HG03095 (cell line): ENCODE results near the gene UFM1.
"Not testable (repeated sequence)": the region's sequence is repeated elsewhere in the genome, so short reads cannot be mapped to it uniquely, and the experiment has no call there.

Experiments used
- ATAC-seq: cut with Tn5 transposase; IDR thresholded peaks from one replicate; pipeline ENCODE4 v1.9.1; 2021; ENCODE audit warnings: moderate library complexity; ENCODE audit not compliant: unreplicated experiment

Gene UFM1

DNA sequence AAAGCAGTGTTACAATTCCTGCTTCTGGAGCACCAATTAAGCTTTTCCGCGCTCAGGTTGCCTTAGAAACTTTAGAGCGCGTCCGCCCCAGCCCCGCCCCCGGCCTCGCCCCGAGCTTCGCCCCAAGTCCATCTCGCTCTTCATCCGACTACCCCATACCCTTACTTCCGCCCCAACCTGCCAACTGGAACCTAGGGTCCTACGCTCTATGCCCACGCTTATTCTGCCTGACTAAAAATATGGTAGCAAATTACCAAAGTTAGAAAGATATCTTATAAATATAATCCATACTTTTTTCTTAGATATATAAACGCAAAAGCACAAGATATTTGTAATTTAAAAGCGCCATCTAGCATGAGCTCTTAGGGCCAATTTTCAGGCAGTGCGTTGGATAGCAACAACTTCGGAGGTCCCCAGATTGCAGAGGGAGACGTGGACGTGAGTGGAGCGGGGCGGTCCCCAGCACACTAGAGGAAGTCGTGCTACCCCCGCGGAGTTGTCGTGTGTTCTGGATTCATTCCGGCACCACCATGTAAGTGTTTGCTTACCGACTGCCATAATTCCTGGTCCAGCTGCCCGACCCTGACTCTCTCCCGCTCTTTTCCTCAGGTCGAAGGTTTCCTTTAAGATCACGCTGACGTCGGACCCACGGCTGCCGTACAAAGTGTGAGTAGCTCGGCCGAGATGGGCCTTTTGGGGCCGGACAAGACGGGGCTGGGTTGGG, at the start of gene UFM1:
UFM1 (plus strand) TSS at position 462 of the 724 bp plus-strand sequence; CDS start at position 531, 69 bp downstream.
- peak; percentile 96 for ATAC-seq

DNA sequence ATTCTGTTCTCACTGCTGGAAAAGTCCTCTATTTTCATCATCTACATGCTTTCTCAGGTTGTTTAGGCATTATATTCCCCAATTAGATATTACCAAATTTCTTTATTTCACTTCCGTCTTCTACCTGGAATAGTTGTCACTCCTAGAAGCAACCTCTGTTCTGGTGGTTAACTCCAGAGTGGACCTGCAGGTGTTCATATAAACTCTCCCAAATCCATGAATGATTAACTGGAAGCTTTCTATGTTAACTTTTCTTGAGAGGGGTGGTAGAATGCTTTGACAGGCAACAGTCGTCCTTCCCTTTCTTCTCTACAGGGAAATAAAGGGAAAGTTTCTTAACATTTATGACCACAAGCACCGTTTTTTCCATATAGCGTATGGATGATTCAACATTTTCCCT, 48.4 kb upstream of the UFM1 start:
- no peak for ATAC-seq

DNA sequence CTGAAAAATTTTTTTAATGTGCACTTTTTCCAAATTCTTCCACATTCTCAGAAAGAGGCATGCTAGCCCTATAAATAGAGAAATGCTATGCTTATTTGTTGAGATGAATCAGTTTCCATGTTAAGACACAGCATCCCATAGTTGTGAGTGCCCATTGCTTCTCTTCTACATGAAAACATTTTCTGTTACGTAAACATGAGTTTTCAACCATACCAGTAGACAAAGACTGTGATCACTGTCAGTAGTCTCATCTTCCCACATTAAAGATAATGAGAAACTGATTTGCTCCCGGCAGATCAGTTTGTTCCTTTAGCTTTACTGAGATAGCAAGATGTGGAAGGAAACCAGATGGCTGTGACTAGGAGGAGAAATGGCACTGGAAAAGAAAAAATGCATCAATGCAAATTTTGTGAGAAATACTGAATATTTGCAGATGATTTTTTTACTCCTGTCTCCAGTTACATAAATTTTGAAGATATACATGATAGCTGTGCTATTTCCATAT, 45.8 kb upstream of the UFM1 start:
- no peak for ATAC-seq

DNA sequence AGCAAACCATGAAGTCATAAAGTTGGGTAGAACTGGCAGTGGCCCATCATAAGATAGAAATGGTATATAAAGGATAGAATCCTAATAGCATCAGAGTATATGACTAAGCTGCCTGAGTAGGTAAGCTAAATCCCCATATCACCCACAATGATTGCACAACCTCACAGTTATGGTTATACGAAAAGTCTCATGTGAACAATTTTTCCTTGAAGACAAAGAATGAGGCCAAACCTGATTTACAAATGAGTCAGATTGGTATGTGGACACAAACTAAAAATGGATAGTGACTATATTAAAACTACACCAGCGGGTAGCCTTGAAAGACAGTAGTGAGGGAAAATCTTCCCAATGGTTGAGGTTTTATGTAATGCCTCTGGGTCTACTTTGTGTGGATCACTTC, 40.9 kb upstream of the UFM1 start:
- no peak for ATAC-seq

DNA sequence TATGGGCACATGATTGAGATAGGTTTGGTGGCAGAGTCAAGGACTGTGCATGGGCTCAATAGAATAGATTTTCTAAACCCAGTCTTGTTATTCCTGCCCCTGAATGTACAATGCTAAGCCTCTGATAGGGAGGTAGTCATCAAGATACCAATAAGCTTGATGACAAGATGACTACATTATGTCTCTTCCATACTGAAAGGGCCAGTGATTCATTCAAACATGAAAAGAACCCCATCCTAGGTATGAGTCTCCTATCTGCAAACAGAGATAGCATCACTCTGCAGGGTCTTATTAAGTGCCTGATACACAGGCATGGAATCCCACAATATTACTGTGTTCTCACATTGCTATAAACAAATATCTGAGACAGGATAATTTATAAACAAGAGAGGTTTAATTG, 40.3 kb upstream of the UFM1 start:
- ATAC-seq, result no peak

DNA sequence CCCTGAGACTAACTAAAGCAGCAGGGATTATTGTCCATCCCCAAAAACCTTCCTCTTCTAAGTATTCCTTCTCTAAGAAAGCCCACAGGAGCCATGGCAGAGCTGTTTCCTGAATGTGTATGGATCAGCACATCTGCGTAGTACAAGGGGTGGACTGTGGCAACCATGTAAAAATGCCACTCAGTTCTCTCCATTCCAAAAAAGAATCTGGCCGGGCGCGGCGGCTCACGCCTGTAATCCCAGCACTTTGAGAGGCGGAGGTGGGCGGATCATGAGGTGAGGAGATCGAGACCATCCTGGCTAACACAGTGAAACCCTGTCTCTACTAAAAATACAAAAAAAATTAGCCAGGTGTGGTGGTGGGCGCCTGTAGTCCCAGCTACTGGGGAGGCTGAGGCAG, 38.5 kb upstream of the UFM1 start:
- ATAC-seq, result not testable (repeated sequence)

DNA sequence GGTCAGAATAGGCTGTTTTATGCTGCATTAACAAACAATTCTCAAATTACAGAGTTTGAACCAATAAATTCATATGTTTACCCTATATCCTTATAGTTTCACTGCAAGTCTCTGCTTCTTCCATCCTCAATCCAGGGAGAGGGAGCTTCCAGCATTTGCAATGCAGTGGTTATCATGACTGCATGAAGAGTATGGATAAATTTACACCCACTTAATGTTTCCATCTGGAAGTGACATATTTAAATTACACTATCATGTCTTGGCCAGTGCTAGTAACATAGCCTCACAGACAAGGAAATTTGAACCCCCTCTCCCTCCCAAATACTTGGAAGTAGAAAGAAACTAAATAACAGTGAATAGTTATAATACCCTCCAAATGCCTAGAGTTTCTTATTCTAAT, 33.5 kb upstream of the UFM1 start:
- ATAC-seq, result no peak

DNA sequence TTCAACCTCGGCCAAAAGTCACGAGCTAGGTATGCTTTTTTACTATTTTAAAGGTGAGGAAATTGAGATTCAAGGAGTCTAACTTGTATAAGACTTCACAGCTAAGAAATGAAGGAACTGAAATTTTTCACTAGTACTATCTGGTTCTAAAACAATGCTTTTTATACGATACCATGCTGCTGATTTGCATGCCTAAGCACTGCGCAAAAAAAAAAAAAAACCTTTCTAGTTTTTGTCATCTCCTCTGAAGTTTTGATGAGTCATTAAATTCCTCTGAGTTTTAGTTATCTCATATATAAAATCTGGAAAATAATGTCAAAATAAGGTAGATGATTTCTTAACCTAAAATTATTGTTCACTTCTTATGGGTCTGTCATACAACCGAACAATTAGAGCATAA, 28.0 kb upstream of the UFM1 start:
- ATAC-seq, result no peak

DNA sequence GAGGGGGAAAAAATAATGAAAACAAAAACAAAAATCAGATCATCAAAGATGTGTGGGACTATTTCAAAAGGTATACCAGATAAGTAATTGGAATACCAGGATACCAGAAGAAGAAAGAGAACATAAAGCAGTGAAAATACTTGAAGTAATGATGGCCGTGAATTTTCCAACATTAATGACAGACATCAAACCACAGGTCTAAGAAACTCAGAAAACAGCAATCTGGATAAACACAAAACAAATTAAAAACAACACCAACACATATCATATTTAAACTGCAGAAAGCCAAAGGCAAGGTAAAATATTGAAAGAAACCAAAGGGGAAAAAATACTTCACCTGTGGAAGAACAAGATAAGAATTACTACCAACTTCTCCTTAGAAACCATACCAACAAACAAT, 24.2 kb upstream of the UFM1 start:
- ATAC-seq, result no peak

DNA sequence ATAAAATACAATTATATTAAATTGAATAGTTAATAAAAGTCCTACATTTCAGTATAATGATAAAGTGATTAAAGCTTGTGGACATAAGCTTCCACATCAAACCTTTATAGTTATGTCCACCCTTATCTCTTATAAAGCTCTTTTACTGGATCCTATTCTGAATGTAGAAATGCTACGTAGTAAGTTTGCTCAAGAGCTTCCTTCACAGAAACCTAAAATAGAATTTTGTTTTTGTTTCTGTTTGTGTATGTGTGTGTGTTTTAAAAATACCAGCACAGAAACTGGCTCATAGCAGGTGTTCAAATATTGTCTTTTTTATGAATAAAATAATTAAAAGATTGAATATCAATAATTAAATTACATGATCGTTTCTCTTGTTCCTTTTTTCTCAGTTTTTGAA, 21.0 kb upstream of the UFM1 start:
- no peak for ATAC-seq

DNA sequence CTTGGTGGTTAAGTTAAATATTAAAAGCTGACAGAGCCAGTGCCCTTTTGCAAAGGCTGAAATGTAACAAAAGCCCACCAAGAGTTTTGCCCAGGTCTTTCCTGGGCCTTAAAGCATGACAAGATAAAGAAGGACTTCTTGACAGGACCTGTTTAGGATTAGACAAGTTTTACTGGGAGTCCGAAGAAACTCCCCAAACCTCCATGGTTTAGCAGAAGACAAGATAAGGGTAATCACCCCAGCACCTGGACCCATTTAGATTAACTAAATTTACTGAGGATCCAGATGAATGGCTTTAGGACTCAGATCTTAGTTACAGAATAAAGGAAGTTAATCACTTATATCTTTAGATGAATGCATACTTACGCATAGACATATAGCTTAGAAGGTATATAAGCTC, 14.8 kb upstream of the UFM1 start:
- ATAC-seq, result no peak

DNA sequence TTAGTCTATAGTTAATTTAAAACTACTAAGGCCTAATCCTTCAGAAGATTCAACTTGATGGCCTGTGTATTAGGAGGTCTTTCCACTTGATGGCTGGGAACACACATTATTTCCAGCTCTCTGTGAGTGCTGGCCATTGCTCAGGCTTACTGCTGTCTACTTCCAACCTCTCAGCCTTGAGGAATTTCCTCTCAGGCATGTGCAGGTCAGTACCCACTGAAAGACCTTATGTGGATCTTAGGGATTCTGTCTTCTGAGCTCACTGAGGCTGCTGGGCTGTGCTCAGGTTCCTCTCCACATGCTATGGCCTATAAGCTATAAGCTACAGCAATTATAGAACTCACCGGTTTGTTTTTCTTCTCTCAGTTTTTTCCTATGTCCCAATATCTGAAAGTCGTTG, 11.6 kb upstream of the UFM1 start:
- no peak for ATAC-seq

DNA sequence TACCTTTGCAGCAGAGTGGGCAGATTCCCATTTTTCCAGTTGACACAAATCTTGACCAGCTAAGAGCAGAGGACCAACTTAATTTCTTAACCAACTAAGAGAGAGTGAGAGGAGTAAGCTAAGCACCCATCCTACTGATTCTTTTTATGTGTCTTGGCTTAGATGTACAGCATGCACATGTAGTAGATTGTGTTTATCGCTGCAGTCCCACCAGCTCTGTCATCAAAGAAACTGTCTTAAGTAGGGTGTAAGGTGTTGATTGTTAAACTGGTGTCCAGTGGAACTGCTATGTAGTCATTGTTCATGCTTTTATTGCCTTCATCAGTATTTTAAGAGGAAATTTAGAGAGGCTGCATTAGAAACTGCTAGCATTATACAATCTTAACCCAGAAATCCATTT, 9.0 kb upstream of the UFM1 start:
- ATAC-seq, result no peak

DNA sequence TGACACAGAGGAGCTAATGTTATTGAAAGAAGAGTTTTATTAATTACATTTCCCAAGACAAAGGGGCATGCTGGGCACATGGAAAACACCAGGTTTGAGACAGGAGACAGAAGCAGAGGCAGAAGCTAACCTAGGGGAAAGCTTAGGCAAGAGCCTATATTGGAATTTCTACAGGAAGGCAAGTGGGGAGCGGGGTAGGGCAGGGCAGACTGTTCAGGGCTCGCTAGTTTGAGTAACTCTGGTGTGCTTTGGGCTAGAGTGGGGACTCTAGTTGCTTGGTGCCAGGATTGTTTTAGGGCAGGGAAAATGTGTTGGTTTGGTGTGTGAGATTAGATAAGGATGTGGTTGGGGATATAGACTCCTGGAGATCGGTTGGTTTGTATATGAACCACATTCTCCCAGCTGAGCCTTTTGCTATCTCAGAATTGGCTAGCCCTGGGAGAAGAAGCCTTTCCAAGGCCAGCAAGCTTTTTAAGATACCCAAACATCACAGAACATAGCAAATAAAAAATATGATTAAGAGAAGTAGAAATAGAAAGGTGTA, 8.4 kb upstream of the UFM1 start:
- no peak for ATAC-seq

DNA sequence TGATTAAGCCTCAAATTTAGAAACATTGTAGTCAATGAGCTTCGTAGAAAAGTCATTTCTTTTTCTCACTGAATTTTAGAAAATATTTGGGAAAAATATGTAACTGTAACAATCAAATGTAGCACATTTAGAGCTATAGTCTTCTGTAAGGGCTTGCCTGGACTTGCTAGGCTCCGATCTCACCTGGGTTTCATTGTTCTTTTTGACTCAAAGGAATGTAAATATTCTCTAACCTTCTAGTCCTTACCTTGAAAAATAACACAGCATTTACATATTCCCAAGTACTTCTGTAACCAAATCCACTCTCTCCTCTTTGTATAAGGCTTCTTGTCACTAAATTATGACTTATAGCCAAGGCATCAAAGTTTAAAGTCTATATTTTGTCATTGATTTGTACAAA, 2.9 kb upstream of the UFM1 start:
- ATAC-seq, result no peak

DNA sequence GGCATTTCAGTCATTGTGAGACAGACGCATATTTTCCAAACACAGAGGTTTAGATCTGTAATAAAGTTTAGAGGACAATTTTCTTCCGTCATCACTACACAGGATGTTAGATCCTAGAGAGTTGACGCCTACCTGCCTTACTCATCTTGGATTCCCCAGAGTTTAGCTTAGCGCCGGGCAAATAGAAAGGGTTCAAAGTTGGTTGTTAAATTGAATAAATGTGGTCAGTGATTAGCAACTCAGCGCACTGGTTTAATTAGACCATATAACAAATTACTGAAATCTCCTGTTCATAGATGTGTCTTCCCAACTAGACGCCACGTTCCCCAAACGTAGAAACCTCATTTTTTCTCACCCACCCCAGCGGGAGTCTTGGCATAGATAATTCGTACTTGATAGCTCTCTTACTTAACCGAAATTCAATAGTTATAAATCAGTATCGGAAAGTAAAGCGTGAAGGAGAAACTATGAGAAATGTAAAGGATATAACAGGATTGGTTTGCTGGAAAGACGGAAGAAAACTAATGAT, 726 bp upstream of the UFM1 start:
- ATAC-seq, result peak; percentile 16

DNA sequence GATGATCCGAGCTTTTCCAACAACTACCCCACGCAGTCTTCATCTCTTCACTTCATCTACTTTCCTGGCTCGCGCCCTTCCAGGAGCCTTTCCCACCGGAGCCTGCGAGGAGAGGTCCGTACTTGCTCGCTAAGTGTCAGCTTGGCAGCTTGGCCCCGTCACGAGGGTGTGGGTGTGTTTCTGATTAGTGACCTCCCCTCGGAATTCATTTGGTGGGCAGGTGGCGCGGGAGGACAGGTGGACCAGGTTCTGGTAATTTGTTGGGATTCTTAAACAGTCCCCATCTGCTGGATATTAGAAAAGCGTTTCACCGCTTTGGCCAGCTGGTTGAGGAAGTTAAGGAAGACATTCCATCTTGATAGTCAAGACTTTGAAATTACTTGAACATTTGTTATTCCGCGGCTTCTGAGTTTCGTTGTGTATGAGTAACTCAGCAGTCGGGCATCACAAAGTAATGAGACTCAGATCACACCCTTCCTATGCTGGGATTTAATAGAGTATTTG, 515 bp downstream of the UFM1 start:
- peak; percentile 29 for ATAC-seq

DNA sequence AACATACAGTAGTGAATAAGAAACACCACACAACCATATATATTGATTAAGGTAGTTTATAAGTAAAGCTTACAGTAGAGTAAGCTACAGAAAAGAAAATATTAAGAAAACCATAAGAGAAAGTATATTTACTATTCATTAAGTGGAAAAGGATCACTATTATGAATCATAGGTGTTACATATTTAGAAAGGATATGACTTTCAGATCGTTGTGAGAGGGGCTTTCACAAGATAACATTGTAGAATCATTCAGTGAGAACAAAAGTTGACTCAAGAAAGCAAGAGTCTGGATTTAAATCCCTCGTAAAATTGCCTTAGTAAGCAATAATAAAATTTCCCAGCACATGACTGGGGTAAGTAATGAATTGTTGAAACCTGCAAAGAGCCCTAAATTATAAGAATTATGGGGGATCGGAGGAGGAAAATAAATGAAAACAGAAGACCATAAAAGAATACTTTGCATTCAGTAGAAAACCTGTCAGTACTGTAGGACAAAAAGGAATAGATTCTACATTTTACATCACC, 6.0 kb downstream of the UFM1 start:
- no peak for ATAC-seq

DNA sequence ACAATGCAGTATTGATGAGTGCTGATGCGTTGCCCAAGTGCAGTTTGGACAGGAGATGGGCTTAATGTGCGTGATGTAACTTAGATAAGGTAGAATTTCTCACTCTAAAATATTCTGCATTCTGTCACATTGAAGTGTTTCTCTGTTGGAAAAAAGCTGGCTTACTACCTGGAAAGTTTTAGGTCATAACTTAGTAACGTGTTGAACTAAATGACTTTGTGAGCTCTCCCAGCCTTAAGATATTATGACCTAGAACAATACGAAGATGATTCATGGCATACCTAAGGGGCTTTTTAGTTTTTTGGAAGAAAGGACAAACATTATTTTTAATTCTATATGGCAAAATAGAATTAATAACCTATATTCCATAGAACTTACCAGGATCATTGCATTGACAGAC, 9.0 kb downstream of the UFM1 start:
- no peak for ATAC-seq

DNA sequence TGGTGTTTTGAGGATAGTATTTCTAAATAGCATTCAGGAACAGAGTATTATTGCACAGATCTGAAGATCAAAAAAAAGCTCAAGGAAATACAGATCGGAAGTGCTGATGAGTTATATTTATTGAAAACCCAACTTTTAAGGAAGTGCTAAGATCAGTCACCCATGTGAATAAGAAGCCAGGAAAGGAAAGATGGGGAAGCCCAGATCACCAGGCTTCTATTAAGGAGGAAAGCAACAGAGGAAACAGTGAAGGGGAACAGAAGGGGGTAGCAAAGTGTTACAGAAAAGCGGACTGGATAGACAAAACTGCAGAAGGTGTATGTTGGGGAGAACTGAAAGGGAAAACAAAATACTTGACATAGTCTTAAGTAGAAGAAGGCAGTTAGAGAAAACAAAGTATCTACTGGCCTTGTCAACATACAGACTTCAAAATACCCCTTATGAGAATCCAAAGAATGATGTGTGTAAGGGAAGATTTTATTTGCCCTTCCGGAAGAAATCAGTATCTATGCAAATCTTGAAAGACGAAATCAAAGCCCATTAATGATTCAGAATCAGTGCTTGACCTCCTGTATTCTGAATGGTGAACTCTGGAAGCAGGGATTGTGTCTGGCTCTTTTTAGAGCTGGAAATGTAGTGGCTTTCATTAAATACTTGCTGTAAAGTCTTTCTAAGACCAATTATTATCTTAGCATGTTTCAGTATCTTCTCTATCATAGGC, 12.1 kb downstream of the UFM1 start:
- no peak for ATAC-seq

DNA sequence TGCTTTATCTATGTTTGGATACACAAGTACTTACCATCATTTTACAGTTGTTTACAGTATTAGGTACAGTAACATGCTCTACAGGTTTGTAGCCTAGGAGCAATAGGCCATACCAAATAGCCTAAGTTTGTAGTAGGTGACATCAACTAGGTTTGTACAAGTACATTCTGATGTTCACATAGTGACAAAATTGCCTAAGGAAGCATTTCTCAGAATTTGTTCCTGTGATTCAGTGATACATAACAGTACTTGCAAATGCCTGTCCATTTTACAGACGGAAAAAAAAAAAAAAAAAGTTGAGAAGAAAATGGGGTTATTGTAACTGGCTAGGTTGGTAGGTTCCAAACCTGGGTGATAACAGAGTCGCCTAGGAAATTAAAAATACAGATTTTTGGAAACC, 13.6 kb downstream of the UFM1 start:
- ATAC-seq, result no peak

DNA sequence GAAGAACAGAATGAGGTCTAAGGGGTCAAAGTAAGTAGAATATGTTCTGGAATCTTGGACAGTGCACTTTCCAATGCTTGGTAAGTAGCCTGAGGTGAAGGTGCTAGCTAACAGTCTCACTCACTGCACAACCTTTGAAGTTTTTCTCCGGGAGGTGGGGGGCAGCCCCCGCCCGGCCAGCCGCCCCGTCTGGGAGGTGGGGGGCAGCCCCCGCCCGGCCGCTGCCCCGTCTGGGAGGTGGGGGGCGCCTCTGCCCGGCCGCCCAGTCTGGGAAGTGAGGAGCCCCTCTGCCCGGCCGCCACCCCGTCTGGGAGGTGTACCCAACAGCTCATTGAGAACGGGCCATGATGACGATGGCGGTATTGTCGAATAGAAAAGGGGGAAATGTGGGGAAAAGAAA, 14.1 kb downstream of the UFM1 start:
- ATAC-seq, result not testable (repeated sequence)
